Activated naive CD4-positive, alpha-beta T cell treated with anti-CD3 and anti-CD28 coated beads, Interleukin-2, amount 10 ng/mL, durations not matched to agents 7 days and 5 days (primary cell): Measurements from ENCODE around the gene VWA3A.

Experiments used
- CTCF ChIA-PET: fragments of 350-600 bp; sonication (Branson Sonifier 250); formaldehyde crosslinking; loops from one replicate; lab custom pipeline; 2021; ENCODE audit warnings: antibody characterized with exemption; lab: Charles Lee
- DNase-seq: peaks from one replicate; pipeline ENCODE4 v3.0.0-alpha.2; 2020
- H3K27ac Mint-ChIP-seq: one replicate; pipeline ENCODE4 v1.8.0; 2021; ENCODE audit warnings: mild to moderate bottlenecking, moderate library complexity, mixed read lengths
- H3K27me3 Mint-ChIP-seq: one replicate; pipeline ENCODE4 v1.8.0; 2021; ENCODE audit warnings: mild to moderate bottlenecking, mixed read lengths
- H3K36me3 Mint-ChIP-seq: one replicate; pipeline ENCODE4 v1.8.0; 2021; ENCODE audit warnings: mixed read lengths
- H3K4me1 Mint-ChIP-seq: one replicate; pipeline ENCODE4 v1.8.0; 2021; ENCODE audit warnings: mixed read lengths
- H3K4me3 Mint-ChIP-seq: one replicate; pipeline ENCODE4 v1.8.0; 2021; ENCODE audit warnings: mild to moderate bottlenecking, moderate library complexity, mixed read lengths
- H3K9me3 Mint-ChIP-seq: one replicate; pipeline ENCODE4 v1.8.0; 2021; ENCODE audit warnings: mixed read lengths

The VWA3A gene

DNA sequence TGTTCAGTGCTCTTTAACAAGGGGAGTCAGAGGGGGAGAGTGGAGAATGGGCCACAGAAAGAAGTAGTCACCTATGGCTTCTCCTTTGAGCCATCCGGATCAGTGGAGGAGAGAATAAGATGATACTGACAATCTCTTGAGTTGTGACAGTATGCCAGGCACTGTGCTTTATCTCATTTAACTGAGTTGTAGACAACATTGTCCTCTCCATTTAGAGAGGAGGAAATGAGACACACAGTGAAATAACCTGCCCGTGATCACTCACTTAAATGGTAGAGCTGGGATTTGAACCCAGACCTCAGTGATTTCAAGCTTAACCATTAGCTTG, 95.9 kb downstream of the VWA3A start:
- no peak for DNase-seq
- peaks cover 35% of the 10 kb centered on the region for H3K4me1 Mint-ChIP-seq
- CTCF ChIA-PET, result interaction anchor here (0.7 to 2.8 kb wide), 30 partner anchors 8 to 531 kb away, joined by 3 to 46 read pairs (median 6); partner anchors contain the start of genes MOSMO, PDZD9 and UQCRC2
- peak overlapping the region; percentile 100 for H3K27ac Mint-ChIP-seq
- H3K9me3 Mint-ChIP-seq, result no peaks in the 10 kb centered on the region
- no peak overlapping the region for H3K4me3 Mint-ChIP-seq
- H3K27me3 Mint-ChIP-seq, result peaks cover 6% of the 10 kb centered on the region
- no peaks in the 10 kb centered on the region for H3K36me3 Mint-ChIP-seq

DNA sequence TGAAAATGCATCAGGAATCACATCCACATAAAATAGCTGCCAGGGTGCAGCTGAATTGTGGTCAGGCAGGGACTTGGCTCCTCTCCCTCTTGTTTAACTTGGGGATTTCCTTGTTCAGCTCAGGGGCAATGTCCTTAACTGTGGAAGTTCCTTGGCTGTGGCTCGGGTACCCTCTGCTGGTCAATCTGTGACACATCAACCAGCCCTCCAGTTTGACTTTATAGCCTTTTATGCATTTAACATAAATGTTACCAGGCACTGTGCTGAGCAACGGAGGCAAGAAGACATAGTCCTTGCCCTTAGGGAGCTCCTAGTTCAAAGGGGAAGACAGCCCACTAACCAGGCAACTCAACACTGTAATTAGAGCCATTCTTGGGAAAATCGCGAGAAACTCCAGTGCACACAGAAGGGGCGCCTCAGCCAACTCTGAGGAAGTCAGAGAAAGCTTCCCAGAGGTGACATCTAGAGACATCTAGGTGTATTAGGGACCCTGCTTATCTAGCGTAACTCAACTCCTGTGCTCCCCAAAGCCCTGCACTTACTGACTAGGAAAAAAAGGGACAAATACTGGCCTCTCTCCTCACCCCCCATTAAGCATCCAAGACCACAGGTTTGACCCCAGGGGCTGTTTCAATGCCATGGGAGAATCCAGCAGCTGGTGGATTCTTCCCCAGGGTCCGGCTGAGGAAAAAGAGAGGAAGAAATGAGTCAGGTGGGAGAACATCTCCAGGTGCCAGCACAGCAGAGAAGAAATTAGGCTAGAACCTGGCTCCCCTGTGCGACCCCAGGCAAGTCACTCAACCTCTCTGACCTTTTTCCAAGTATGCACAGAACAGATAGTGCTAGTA, 96.5 kb downstream of the VWA3A start:
- DNase-seq, result peak; percentile 79
- peaks cover 5% of the 10 kb centered on the region for H3K36me3 Mint-ChIP-seq
- peak overlapping the region; percentile 100 for H3K27ac Mint-ChIP-seq
- H3K4me1 Mint-ChIP-seq, result peaks cover 41% of the 10 kb centered on the region
- H3K9me3 Mint-ChIP-seq, result no peaks in the 10 kb centered on the region
- peak overlapping the region; percentile 86 for H3K4me3 Mint-ChIP-seq
- CTCF ChIA-PET, result interaction anchor here (0.7 to 2.8 kb wide), 30 partner anchors 9 to 532 kb away, joined by 3 to 46 read pairs (median 6); partner anchors contain the start of genes MOSMO, PDZD9 and UQCRC2
- H3K27me3 Mint-ChIP-seq, result peaks cover 6% of the 10 kb centered on the region

DNA sequence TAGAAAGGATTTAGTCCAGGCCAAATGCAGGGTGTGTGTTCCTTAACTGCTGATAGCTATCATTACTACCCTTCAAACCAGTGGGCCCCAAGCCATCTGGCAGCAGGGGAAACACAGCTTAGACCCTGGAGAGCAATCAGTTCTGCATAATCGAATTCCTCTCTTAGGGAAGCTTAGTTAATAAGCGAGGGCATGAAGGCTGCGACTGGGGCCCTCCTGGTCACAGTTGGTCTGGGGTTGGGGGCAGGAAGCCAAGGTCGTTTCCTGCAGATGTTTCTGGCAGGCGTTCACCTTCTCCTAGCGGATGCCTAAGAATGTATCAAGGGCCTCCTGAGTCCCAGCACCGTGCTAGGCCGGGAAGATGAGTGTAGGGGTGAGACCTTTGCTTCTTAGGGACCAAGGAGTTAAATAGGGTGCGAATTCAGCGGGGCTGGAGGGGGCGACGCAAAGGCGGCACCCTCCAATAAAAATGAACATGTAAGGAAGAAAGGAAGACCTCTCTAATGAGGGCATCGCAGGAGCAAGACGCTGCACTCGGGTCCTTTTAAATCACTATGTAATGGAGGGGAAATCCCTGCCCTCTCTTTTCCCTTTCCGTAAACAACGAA, 97.2 kb downstream of the VWA3A start:
- no peak for DNase-seq
- Mint-ChIP-seq H3K4me1 (peaks cover 47% of the 10 kb centered on the region), H3K36me3 (peaks cover 8% of the 10 kb centered on the region), H3K27ac (peak overlapping the region; percentile 100), H3K27me3 (peaks cover 5% of the 10 kb centered on the region), H3K9me3 (no peaks in the 10 kb centered on the region), H3K4me3 (peak overlapping the region; percentile 86)
- CTCF ChIA-PET, result interaction anchor here (1.1 to 2.8 kb wide), 16 partner anchors 15 to 239 kb away, joined by 3 to 46 read pairs (median 9); partner anchors contain the start of genes MOSMO, PDZD9 and UQCRC2

DNA sequence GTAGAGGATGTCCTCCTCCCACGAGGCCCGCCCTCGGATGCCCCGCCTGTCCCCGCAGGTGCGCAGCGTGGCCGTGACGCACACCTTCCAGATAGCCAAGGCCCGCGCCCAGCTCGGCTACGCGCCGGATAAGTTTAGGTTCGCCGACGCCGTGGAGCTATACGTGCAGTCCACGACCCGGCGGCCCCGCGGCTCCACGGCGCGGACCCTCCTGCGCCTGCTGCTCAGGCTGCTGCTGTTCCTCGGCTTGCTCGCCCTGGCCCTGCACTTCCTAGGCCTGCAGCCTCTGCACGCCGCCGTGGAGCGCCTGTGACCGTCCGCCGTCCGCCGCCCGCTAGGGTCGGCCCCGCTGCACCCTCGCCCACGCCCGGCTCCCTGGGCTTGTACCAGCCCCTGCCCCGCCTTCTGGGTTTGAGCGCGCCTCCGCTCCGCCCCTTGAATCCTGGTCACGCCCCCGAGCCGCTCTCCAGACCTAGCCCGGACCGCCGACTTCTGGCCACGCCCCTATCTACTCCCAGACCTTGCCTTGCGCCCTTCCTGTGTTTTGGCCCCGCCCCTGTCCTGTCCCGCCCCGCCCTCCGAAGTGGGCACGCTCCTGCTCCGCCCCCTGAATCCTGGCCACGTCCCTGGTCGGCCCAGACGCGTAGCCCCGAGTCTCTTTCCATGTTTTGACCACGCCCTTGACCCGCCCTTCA, 97.9 kb downstream of the VWA3A start:
- H3K27me3 Mint-ChIP-seq, result peaks cover 1% of the 10 kb centered on the region
- H3K4me3 Mint-ChIP-seq, result peak overlapping the region; percentile 86
- H3K36me3 Mint-ChIP-seq, result peaks cover 8% of the 10 kb centered on the region
- no peaks in the 10 kb centered on the region for H3K9me3 Mint-ChIP-seq
- DNase-seq, result peak; percentile 100
- CTCF ChIA-PET, result interaction anchor here (2.1 to 2.4 kb wide), 5 partner anchors 106 to 201 kb away, joined by 6 to 46 read pairs (median 20); partner anchors contain the start of gene PDZD9
- H3K4me1 Mint-ChIP-seq, result peaks cover 53% of the 10 kb centered on the region
- H3K27ac Mint-ChIP-seq, result peak overlapping the region; percentile 100

DNA sequence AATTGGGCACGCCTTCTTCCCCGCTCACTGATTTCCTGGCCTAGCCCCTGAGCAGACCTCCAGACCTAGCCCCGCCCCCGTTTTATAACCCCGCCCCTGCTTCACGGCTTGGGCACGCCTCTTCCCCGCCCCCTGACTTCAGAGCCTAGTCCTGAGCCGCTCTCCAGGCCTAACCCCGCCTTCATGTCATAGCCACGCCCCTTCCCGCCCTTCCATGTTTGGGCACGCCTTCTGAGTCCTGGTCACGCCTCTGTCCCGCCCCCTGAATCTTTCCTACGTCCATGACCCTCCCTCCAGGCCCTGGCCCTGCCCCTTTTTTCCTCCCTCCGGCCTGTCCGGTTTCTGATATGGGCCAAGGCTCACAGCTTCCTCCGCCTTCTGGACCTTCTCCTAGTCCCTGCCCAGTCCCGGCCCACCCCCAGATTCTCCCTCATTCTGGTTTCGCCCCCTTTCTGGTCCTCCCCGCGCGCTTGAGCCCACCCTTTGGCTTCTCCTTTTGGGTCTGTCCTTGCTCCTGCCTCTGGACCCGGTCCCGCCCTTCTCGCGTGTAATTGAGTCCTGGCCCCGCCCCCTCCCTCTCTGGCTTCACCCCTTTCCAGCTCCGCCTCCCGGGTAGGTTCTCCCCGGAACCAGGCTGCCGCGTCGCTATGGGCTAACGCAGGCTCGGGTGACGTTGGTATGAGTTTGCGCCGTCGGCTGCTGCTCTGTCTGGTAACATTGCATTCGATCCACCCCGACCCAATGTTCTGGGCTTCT, 98.6 kb downstream of the VWA3A start:
- Mint-ChIP-seq H3K36me3 (peaks cover 13% of the 10 kb centered on the region), H3K27ac (peak overlapping the region; percentile 100), H3K4me3 (peak overlapping the region; percentile 86), H3K27me3 (peaks cover 8% of the 10 kb centered on the region), H3K4me1 (peaks cover 59% of the 10 kb centered on the region), H3K9me3 (no peaks in the 10 kb centered on the region)
- CTCF ChIA-PET, result interaction anchor here (9.2 kb wide), 1 partner anchor 108 kb away, joined by 115 read pairs; the partner anchor contains the start of gene POLR3E
- DNase-seq, result peak; percentile 100

DNA sequence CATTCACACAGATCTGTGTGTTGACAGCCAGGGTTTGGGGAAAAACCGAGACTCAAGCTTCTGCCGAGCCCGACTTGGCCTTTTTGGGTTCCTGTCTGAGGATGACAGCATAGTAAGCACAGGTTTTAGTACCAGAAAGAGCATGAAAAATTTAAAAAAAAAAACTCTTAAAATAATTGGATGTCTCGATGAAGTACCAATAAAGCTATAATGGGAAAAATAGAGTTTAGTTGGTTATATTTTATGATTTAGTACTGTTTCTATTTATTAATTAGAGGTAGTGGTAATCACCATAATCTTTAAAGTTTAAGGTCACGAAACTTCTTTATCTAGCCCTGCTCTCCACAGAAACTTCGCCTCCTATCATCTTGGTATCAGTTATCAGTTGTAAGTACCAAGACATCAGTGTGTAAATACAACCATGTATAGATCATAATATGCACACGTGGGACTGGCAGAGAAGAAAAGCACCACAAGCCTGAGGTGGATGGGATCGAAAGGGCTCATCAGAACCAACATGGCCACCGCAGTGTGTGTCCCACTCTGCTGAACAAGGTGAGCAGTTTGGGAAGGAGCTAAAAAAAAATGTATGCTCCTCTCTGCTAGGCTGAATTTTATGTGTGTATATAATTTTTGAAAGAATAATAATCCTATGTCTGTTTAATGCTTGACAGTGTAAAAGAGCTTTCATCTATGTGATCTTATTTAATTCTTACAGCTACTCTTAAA, 99.4 kb downstream of the VWA3A start:
- peaks cover 64% of the 10 kb centered on the region for H3K4me1 Mint-ChIP-seq
- peak; percentile 66 for DNase-seq
- peaks cover 10% of the 10 kb centered on the region for H3K27me3 Mint-ChIP-seq
- CTCF ChIA-PET, result interaction anchor here (0.8 to 9.2 kb wide), 2 partner anchors 12 to 107 kb away, joined by 3 to 115 read pairs; partner anchors contain the start of gene POLR3E
- H3K4me3 Mint-ChIP-seq, result peak overlapping the region; percentile 86
- H3K36me3 Mint-ChIP-seq, result peaks cover 13% of the 10 kb centered on the region
- H3K27ac Mint-ChIP-seq, result peak overlapping the region; percentile 100
- no peaks in the 10 kb centered on the region for H3K9me3 Mint-ChIP-seq

DNA sequence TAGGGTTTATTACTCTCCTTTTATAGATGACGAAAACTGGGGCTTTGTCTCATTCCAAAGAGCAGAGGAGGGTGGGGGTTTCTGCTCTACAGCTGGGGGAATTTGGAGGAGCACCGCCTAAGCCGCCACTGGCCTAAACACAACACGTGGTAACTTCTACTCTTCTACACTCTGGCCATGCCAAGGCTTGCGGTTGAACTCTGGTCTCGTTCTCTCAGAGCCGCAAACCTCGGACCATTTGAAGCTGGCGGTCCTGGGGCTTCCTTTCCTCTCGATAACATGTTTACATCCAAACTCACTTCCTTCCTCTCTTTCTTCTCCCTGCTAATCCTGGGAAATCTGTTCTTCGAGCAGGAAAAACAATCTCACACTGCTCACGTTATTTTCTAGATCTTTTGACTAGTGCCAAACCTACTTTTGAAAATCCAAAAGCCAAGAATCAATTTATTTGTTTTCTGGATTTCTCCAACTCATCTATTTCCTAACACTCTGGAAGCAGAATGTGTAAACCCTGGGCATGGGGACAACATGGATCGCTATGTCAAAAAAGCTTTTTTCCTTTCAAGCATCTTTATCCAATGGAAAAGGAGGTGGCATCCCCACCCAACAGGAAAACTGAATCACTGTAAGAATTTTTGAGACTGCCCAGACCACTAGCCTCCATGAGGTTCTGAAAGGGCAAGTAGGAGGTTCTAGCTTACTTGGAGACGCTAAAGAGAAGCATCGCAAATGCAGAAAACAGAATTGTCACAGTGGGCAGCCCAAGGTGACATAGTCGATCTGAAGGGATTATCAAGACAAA, 100.1 kb downstream of the VWA3A start:
- H3K36me3 Mint-ChIP-seq, result peaks cover 13% of the 10 kb centered on the region
- H3K27ac Mint-ChIP-seq, result peak overlapping the region; percentile 100
- peak overlapping the region; percentile 86 for H3K4me3 Mint-ChIP-seq
- CTCF ChIA-PET, result interaction anchor here (0.6 to 9.2 kb wide), 3 partner anchors 11 to 106 kb away, joined by 3 to 115 read pairs (median 5); partner anchors contain the start of gene POLR3E
- DNase-seq, result peak; percentile 89
- peaks cover 68% of the 10 kb centered on the region for H3K4me1 Mint-ChIP-seq
- H3K9me3 Mint-ChIP-seq, result no peaks in the 10 kb centered on the region
- H3K27me3 Mint-ChIP-seq, result peaks cover 14% of the 10 kb centered on the region

DNA sequence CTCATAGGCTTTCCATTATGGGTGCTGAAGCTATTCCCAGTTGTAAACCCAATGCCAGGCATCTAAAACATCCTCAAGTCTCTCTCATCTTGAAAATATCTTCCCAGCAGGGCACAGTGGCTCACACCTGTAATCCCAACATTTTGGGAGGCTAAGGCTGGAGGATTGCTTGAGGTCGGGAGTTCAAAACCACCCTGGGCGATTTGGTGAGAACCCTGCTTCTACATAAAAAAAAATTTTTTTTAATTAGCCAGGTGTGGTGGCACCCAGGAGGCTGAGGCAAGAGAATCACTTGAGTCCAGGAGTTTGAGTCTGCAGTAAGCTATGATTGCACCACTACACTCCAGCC, 100.7 kb downstream of the VWA3A start:
- CTCF ChIA-PET, result interaction anchor here (0.6 to 9.2 kb wide), 2 partner anchors 94 to 106 kb away, joined by 5 to 115 read pairs; partner anchors contain the start of gene POLR3E
- no peaks in the 10 kb centered on the region for H3K9me3 Mint-ChIP-seq
- H3K27me3 Mint-ChIP-seq, result peaks cover 15% of the 10 kb centered on the region
- H3K4me1 Mint-ChIP-seq, result peaks cover 68% of the 10 kb centered on the region
- peaks cover 13% of the 10 kb centered on the region for H3K36me3 Mint-ChIP-seq
- H3K4me3 Mint-ChIP-seq, result no peak overlapping the region
- DNase-seq, result no peak
- peak overlapping the region; percentile 100 for H3K27ac Mint-ChIP-seq

DNA sequence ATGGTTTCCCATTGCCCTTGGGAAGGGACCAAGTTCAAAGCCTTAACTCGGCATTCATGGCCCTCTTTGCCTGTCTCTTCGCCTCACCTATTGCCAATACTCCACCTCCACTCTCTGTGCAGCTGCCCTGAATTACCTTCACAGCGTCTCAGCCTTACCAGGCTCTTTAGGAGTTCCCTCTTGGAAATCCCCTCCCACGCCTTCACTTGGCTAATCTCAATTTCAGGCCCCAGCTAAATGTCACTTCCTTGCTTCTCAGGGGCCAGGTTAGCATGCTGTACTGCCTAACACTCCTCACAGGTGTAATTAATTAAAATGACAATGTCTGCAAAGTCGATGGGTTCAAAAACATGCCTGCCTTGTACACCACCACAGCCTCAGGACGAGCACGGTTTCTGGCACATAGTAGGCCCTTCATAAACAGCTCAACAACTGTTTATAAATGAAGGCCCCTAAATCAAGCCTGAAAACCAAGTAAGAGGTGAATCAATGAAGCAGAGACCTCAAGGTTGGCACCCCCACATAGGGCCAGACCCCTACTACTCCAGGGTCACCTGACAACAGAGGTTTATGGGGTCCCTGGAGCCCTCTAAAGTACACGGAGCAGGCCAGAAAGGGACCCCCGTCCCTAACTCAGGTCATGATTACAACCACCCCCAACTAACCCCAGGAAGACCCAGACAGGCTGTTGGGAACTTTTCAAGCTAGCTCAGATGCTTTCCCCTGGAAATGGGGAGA, 102.5 kb downstream of the VWA3A start:
- peak overlapping the region; percentile 81 for H3K4me3 Mint-ChIP-seq
- DNase-seq, result peak; percentile 21
- H3K9me3 Mint-ChIP-seq, result no peaks in the 10 kb centered on the region
- H3K4me1 Mint-ChIP-seq, result peaks cover 58% of the 10 kb centered on the region
- H3K27ac Mint-ChIP-seq, result peak overlapping the region; percentile 95
- CTCF ChIA-PET, result interaction anchor here (0.6 to 9.2 kb wide), 3 partner anchors 11 to 894 kb away, joined by 4 to 115 read pairs (median 19); partner anchors contain the start of genes EEF2K and POLR3E
- H3K36me3 Mint-ChIP-seq, result peaks cover 13% of the 10 kb centered on the region
- peaks cover 15% of the 10 kb centered on the region for H3K27me3 Mint-ChIP-seq

DNA sequence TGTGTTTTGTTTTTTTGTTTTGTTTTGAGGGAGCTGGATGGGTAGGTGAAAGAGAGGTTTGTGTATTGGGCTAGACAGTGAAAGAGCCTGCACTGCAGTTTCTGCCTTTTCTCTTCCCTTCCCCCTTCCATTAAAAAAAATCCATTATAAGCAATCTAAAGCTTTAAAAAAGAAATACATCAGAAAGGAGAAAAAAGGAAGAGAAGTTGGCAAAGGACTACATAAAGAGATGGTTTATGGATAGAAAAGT, 103.0 kb downstream of the VWA3A start:
- Mint-ChIP-seq H3K27me3 (peaks cover 15% of the 10 kb centered on the region), H3K4me1 (peaks cover 57% of the 10 kb centered on the region), H3K9me3 (no peaks in the 10 kb centered on the region), H3K36me3 (peaks cover 13% of the 10 kb centered on the region), H3K4me3 (peak overlapping the region; percentile 81), H3K27ac (peak overlapping the region; percentile 95)
- CTCF ChIA-PET, result interaction anchor here (0.6 to 9.2 kb wide), 3 partner anchors 11 to 895 kb away, joined by 4 to 115 read pairs (median 19); partner anchors contain the start of genes EEF2K and POLR3E
- DNase-seq, result no peak

DNA sequence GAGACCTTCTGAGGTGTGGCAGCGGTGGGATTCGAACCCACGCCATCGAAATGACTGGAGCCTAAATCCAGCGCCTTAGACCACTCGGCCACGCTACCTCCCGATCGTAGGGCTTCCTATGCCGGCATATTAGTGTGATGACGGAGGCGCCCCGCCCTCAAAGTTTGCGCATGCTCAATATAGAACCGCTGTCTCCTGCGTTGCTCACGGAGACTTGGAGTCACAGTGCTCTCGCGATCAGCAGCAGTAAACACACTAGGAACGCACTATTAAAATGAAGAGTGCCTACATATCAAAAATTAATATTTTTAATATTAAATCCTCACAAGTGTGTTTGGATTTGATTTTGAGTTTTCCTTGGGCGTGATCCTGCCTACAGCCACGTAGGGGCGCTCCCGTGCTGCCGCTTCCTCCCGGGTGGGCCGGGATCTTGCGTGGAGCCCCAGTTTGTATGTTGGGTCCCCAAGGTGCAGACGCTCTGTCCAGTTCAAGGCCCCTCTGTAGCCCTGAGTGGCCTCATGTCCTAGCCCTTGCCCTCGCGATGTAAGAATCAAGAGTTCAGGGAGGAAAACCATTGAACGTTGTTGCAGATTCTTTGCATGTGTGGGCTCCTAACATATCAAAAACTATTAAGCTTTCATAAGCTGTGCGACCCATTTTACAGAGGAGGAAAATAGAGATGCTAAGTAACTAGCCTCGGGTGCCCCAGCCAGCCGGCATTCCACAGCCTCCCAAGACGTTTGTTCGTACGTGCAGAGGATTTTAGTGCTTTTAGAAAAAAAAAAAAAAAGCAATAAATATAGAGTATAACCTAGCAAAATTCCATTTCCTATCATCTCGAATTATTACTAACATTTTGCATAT, 103.6 kb downstream of the VWA3A start:
- DNase-seq, result peak; percentile 92
- Mint-ChIP-seq H3K4me3 (peak overlapping the region; percentile 81), H3K27ac (peak overlapping the region; percentile 95), H3K27me3 (peaks cover 15% of the 10 kb centered on the region), H3K4me1 (peaks cover 57% of the 10 kb centered on the region), H3K36me3 (peaks cover 13% of the 10 kb centered on the region), H3K9me3 (no peaks in the 10 kb centered on the region)
- CTCF ChIA-PET, result interaction anchor here (0.7 to 9.2 kb wide), 5 partner anchors 10 to 103 kb away, joined by 3 to 115 read pairs (median 4); partner anchors contain the start of genes EEF2K and POLR3E
